AG08396 (cell line): ENCODE measurements around the gene FARSA.
"Not testable (repeated sequence)": the region's sequence is repeated elsewhere in the genome, so short reads cannot be mapped to it uniquely, and the experiment has no call there.

ENCODE experiments used
- DNase-seq: peaks from one replicate; pipeline ENCODE4 v3.0.0; 2012; ENCODE audit warnings: low spot score, mixed read lengths

FARSA gene

GRCh38 chr19:12953799-12954611 lies 20.5 kb upstream of the FARSA start:
- no peak for DNase-seq

- DNase-seq, result peak; percentile 27
Observed at GRCh38 chr19:12953138-12953798, 19.8 kb upstream of the FARSA start.

GRCh38 chr19:12952488-12953137 lies 19.1 kb upstream of the FARSA start:
- DNase-seq, result peak; percentile 83

DNA sequence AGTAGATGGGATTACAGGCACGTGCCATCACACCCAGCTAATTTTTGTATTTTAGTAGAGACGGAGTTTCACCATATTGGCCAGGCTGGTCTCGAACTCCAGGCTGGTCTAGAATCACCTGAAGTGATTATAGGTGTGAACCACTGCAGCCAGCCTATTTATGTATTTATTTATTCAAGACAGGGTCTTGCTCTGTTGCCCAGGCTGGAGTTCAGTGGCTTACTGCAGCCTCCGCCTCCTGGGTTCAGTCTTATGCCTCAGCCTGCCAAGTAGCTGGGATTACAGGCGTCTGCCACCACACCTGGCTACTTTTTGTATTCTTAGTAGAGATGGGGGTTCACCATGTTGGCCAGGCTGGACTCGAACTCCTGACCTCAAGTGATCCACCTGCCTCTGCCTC lies 18.5 kb upstream of the FARSA start:
- not testable (repeated sequence) for DNase-seq

DNA sequence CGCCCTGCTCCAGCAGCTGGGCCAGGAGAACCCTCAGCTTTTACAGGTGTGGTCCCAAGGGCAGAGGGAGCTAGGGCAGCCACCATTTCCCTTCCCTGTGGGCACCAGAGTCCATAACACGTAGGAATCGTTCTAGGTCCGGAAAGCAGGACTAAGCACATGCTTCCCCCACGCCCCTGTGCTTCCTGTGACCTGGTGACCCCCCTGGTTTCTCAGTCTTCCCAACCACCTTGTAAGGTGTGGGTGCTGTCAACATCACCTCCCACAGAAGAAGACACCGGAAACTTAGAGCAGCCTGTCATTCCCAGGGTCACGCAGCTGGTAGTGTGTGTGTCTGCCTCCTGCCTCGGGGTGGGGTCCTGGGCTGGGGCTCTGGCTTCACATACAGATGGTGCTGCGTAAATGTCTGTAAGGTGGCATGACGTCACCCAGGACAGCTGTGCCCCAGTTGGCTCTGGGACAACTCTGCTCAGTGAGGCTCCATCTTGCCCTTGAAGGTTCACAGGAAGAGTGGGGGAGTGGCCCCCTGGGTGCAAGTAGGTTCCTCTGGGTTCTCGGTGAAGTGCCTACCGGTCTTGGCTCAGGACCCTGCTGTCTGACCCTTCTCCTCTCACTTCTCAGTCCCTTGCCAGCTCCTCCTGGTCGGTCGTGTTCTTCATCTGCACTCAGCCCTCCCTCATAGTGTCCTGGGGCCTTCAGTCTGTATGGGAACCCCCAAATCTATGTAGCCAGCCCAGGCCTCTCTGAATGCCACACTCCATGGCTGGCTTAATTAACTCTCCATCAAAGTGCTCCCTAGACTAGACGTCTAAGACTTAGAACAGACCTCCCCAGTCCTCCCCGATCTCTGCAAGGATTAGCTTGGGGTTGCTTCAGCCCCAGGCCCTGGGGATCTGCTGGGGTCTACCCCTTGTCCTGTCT lies 16.1 kb upstream of the FARSA start:
- no peak for DNase-seq

DNA sequence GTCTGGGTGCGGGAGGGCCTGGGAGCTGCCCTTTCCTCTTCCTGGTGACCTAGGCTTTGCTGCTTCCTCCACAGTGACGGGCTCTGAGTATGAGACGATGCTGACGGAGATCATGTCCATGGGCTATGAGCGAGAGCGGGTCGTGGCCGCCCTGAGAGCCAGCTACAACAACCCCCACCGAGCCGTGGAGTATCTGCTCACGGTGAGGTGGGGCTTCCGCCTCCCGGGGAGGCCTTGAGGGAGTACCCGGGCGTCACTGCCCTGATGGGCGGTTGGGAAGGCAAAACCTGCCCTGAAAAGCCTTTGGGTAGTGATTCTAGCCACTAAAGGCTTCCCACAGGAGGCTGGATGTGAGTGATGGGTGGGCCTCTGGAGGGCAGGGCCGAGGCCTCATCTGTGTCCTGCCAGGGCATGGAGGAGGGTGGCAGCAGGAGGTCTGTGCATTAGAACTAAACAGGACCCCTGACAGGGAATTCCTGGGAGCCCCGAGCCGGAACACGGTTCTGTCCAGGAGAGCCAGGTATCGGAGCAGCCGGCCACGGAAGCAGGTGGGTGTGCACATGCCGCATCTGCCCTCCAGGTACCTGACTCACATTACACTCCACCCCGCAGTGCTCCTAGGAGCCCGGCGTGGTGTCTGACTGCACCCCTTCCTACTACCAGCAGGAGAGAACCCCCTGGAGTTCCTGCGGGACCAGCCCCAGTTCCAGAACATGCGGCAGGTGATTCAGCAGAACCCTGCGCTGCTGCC lies 15.3 kb upstream of the FARSA start:
- no peak for DNase-seq

DNA sequence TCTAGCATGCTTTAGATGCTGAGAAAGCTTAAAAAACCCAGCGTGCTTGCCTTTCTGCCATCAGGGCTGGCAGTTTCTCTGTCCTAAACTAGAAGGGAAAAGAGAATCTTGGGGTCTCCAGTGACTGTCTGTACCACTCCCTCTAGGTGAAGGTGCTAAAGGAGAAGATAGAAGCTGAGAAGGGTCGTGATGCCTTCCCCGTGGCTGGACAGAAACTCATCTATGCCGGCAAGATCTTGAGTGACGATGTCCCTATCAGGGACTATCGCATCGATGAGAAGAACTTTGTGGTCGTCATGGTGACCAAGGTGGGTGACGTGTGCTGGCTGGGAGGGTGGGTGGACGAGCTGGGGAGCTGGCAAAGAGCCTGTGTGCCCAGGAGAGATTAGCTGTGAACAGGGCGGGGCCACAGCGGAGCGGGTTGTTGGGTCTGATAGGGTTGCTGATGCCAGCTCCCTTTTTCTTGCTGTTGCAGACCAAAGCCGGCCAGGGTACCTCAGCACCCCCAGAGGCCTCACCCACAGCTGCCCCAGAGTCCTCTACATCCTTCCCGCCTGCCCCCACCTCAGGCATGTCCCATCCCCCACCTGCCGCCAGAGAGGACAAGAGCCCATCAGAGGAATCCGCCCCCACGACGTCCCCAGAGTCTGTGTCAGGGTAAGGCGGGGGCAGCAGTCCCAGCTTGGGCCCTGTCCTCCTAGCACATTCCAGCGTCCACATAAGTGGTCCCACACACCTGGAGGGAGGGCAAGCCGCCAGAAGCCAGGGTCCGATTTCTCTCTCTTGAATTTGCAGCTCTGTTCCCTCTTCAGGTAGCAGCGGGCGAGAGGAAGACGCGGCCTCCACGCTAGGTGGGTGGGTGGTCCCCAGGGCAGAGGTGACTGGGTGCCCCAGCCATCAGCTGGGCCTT lies 14.4 kb upstream of the FARSA start:
- no peak for DNase-seq

GRCh38 chr19:12946731-12947496 lies 13.4 kb upstream of the FARSA start:
- no peak for DNase-seq

GRCh38 chr19:12946092-12946721 lies 12.7 kb upstream of the FARSA start:
- peak; percentile 88 for DNase-seq

- peak; percentile 97 for DNase-seq
Observed at GRCh38 chr19:12945479-12946091, 12.1 kb upstream of the FARSA start, which contains the start of gene RAD23A. TSS of gene RAD23A (plus strand) at chr19:12945862. CDS start at chr19:12945949, 87 bp downstream.

DNA sequence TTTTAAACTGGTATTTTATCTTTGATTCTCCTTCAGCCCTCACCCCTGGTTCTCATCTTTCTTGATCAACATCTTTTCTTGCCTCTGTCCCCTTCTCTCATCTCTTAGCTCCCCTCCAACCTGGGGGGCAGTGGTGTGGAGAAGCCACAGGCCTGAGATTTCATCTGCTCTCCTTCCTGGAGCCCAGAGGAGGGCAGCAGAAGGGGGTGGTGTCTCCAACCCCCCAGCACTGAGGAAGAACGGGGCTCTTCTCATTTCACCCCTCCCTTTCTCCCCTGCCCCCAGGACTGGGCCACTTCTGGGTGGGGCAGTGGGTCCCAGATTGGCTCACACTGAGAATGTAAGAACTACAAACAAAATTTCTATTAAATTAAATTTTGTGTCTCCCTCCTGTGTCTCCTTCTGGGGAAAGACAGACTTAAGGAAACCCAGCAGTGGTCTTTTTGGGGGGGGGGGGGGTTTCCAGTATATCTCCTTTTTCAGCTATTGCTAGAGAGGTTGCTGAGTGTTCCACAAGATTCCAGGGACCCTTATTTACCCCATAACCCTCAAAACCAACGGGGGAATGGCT lies 10.7 kb upstream of the FARSA start:
- DNase-seq, result no peak

DNA sequence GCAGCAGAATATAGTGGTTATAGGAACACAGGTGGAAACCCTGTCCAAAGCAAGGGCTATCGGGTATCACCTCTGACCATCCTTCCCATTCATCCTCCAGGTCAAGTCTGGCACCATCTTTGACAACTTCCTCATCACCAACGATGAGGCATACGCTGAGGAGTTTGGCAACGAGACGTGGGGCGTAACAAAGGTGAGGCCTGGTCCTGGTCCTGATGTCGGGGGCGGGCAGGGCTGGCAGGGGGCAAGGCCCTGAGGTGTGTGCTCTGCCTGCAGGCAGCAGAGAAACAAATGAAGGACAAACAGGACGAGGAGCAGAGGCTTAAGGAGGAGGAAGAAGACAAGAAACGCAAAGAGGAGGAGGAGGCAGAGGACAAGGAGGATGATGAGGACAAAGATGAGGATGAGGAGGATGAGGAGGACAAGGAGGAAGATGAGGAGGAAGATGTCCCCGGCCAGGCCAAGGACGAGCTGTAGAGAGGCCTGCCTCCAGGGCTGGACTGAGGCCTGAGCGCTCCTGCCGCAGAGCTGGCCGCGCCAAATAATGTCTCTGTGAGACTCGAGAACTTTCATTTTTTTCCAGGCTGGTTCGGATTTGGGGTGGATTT lies 10.0 kb upstream of the FARSA start:
- DNase-seq, result no peak

- no peak for DNase-seq
Observed at GRCh38 chr19:12940897-12941296, 7.4 kb upstream of the FARSA start.

GRCh38 chr19:12939975-12940423 lies 6.5 kb upstream of the FARSA start:
- DNase-seq, result no peak

DNA sequence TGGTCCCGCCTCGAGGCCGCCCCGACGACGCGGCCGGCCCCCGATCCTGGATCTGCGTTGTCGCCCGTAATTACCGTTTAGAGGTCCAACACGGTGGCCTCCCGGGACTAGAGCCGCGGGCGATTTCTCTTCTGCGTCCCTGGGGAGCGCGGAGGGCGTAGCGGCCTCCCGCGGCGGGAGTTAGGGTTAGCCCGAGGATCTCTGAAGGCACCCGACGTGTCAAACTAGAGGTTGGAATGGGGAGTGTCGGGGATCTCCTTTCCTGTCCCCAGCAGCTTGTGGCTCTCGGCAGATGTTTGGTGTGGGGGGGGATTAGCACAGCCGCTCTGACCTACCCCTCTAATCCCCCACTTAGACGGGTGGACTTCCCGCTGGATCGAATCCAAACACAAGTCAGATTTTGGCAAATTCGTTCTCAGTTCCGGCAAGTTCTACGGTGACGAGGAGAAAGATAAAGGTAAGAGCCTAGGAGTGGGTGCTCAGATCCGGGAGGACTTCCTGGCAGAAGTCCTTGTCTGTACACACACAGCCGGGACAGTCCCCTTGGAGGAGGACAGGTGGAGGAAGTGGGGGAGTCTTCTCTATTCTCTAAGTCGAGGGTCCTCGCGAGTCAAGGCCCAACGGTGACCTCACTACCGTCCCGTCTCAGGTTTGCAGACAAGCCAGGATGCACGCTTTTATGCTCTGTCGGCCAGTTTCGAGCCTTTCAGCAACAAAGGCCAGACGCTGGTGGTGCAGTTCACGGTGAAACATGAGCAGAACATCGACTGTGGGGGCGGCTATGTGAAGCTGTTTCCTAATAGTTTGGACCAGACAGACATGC lies 5.5 kb upstream of the FARSA start:
- DNase-seq, result peak; percentile 47
